HuH-7 (cell line): Measurements from ENCODE around the gene ZNF569.
"Not testable (repeated sequence)": the region's sequence is repeated elsewhere in the genome, so short reads cannot be mapped to it uniquely, and the experiment has no call there.

ENCODE experiments used
- DNase-seq: peaks from one replicate; pipeline ENCODE4 v3.0.0; 2011; ENCODE audit warnings: low spot score

Gene ZNF569

DNA sequence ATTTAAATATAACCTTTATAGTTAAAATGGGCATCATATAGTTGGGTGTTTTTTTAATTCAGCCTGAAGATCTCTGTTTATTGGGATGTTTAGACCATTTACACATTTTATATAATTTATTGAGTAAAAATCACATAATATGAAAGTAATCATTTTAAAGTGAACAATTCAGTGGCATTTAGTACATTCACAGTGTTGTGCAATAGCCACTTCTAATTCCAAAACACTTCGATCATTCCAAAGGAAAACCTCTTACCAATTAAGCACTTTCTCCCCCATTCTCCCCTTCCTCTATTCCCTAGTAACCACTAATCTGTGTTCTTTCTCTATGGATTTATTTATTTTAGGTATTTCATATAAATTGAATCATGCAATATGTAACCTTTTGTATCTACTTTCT lies 66.2 kb downstream of the ZNF569 start:
- no peak for DNase-seq

DNA sequence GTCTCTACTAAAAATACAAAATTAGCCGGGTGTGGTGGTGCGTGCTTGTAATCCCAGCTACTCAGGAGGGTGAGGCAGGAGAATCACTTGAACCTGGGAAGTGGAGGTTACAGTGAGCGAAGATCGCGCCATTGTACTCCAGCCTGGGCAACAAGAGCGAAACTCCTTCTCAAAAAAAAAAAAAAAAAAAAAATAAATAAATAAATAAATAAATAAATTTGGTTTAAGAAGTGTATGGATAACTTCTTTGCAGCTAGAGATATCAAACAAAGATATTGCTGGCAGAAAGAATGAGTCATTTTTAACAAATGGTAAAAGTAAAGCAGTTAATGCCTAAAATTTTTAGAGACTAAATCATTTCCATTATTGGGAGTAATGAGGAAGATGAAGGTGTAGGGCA lies 75.8 kb downstream of the ZNF569 start:
- DNase-seq: not testable (repeated sequence)

DNA sequence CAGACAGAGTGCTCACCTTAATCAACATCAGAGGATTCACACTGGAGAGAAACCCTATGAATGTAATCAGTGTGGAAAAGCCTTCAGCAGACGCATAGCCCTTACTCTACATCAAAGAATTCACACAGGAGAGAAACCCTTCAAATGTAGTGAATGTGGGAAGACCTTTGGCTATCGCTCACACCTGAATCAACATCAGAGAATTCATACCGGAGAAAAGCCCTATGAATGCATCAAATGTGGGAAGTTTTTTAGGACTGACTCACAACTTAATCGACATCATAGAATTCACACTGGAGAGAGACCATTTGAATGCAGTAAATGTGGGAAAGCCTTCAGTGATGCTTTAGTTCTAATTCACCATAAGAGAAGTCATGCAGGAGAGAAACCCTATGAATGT lies 78.0 kb downstream of the ZNF569 start:
- DNase-seq: no peak

DNA sequence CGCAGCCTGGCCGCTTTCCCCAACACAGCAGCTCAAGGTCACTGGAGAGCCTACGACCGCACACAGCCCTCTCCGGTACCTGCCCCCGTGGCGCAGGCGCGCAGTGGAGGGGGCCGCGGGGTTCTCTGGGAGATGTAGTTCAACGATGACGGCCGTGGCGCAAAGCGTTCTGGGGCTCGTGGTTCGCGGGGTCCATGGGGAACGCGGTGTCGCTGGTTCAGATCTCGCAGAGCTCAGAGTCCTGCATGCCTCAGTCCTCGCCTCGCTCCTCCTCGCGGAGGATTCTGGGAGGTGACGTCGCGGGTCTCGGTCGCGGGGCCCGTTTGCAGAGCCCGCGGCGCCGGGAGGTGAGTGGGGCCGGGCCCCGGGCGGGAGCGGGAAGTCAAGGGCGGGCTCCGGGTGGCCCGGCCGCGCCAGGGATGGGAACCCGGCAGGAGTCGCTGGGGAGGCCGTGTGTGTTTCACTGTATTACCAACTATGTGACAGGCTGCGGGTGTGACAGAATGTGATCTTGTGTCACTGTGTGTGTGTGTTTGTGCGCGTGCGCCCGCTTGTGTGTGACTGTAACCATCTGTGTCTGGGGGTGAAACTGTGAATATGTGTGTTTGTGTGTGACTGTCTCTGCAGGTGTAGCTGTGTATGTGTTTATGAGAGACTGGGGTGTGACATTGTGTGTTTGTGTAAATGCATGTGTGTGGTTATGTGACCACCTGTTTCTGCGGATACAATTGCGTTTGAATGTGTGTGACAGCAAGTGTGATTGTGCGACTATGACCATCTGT lies 96.2 kb downstream of the ZNF569 start, which contains the start of gene ZNF527:
Gene ZNF527, plus strand, starts transcription at position 220 of the 782 bp plus-strand sequence. CDS start 3,100 bp downstream, outside the sequence.
- peak; percentile 95 for DNase-seq

DNA sequence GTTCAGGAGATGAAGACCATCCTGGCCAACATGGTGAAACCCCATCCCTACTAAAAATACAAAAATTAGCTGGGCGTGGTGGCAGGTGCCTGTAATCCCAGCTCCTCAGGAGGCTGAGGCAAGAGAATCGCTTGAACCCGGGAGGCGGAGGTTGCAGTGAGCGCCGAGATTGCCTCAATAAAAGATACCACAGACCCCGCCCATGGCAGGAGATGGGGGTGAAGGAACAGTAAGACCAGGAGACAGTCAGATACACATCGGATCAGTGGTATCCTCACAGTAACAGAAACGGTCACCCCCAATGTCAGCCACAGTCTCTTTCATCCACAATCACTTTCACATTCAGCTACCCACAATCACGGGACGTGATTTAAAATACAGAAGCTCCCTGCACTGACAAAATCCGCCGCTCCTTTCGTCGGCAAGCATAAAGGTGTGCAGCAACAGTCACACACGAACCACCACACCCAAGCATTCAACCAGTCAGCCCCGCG lies 96.8 kb downstream of the ZNF569 start:
- DNase-seq: not testable (repeated sequence)

DNA sequence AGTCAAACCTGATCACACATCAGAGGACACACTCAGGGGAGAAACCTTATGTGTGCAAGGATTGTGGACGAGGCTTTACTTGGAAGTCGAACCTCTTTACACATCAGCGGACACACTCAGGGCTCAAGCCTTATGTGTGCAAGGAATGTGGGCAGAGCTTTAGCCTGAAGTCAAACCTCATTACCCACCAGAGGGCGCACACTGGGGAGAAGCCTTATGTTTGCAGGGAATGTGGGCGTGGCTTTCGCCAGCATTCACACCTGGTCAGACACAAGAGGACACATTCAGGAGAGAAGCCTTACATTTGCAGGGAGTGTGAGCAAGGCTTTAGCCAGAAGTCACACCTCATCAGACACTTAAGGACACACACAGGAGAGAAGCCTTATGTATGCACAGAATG lies 104.5 kb downstream of the ZNF569 start:
- DNase-seq: no peak

DNA sequence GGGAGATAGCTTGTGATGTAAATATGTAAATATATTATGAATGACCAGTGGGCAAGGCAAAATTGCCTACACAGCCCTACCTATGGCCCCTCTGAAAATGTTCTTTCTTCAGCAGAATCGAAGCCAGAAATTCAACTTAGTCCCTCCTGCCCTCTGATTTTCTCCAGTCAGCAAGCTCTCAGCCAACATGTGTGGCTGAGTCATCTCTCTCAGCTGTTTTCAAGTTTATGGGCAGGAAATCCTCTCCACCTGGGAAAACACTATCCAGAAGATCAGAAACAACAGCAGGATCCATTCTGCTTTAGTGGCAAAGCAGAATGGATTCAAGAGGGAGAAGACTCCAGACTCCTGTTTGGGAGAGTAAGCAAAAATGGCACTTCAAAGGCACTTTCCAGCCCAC lies 105.2 kb downstream of the ZNF569 start:
- DNase-seq: no peak
